GM12878 (cell line): Measurements from ENCODE around the gene GLOD5. TPM values are rescaled to one million over a fixed set of nuclear protein-coding genes. Genes with fewer than 3 reads are reported as not detected.

Source experiments
- ATAC-seq: fragments of 200-7000 bp; cut with Tn5 transposase; 3 replicates; pipeline ENCODE4 v1.9.1; 2020; ENCODE audit warnings: mild to moderate bottlenecking, moderate library complexity
- BruUV-seq: library from RNA; stranded (reverse); fragments of 400-500 nt; replicated peaks from 2 replicates; lab custom pipeline; 2021; lab: Mats Ljungman, UMichigan
- CTCF ChIA-PET: fragments of 300-600 bp; sonication (Branson Sonifier 250); formaldehyde crosslinking; extraction: SDS; loops from one replicate; lab custom pipeline; 2021; ENCODE audit warnings: inconsistent platforms; lab: Yijun Ruan, JAX
- POLR2A ChIA-PET: fragments of 350-600 bp; formaldehyde crosslinking; extraction: SDS; loops from one replicate; lab custom pipeline; 2021; ENCODE audit warnings: inconsistent platforms; lab: Charles Lee
- RAD21 ChIA-PET: fragments of 300-600 bp; sonication (Branson Sonifier 250); formaldehyde crosslinking; loops from one replicate; lab custom pipeline; 2023; ENCODE audit warnings: antibody characterized with exemption; ENCODE audit not compliant: unreplicated experiment; lab: Charles Lee
- SMC1A ChIA-PET: fragments of 300-600 bp; sonication (Branson Sonifier 250); formaldehyde crosslinking; loops from one replicate; lab custom pipeline; 2023; ENCODE audit not compliant: unreplicated experiment, uncharacterized antibody; lab: Charles Lee
- DNase-seq: peaks from one replicate; pipeline ENCODE4 v3.0.0-alpha.2; 2011; ENCODE audit warnings: low read depth, low spot score
- FAIRE-seq: peaks from 3 replicates; lab custom pipeline; 2011; peaks lifted over from hg19 to GRCh38; lab: Jason Lieb, UNC
- H2AFZ ChIP-seq: 2 replicates; pipeline ENCODE4 v1.6.0; 2011; ENCODE audit warnings: low read depth, low read length, control low read depth; ENCODE audit not compliant: control insufficient read depth
- H3K27ac ChIP-seq: 2 replicates; pipeline ENCODE4 v1.5.1; 2011; ENCODE audit warnings: control low read depth; ENCODE audit not compliant: control insufficient read depth, insufficient read depth
- H3K27me3 ChIP-seq, 2 experiments: replicated peaks in 1 of 2; 2 replicates each; pipeline versions ENCODE4 v1.6.0 to v1.6.1; 2011; ENCODE audit warnings: low read length in 1 of 2; ENCODE audit not compliant: control insufficient read depth in 2 of 2, insufficient read depth in 2 of 2
- H3K36me3 ChIP-seq, 2 experiments: 2 replicates each; pipeline ENCODE4 v1.5.1; 2011; ENCODE audit warnings: low read length in 1 of 2; ENCODE audit not compliant: control insufficient read depth in 2 of 2, insufficient read depth in 2 of 2
- H3K4me1 ChIP-seq: 2 replicates; pipeline ENCODE4 v1.6.1; 2011; ENCODE audit warnings: mild to moderate bottlenecking, low read length, moderate library complexity, mixed read lengths; ENCODE audit not compliant: control insufficient read depth, insufficient read depth
- H3K4me2 ChIP-seq: 2 replicates; pipeline ENCODE4 v1.6.0; 2011; ENCODE audit warnings: control low read depth; ENCODE audit not compliant: control insufficient read depth, insufficient read depth
- H3K4me3 ChIP-seq: fragments of 200-600 bp; sonication (generic); 2 replicates; pipeline ENCODE4 v1.5.1; 2016
- H3K79me2 ChIP-seq: 2 replicates; pipeline ENCODE4 v1.6.0; 2011; ENCODE audit warnings: low read length; ENCODE audit not compliant: control insufficient read depth, insufficient read depth
- H3K9ac ChIP-seq: 2 replicates; pipeline ENCODE4 v1.8.0; 2011; ENCODE audit warnings: low read length, control low read depth, mixed read lengths; ENCODE audit not compliant: control insufficient read depth, insufficient read depth
- H3K9me3 ChIP-seq: replicated peaks from 3 replicates; pipeline ENCODE4 v1.5.1; 2011; ENCODE audit warnings: mild to moderate bottlenecking, low read length; ENCODE audit not compliant: control insufficient read depth, insufficient read depth
- H4K20me1 ChIP-seq: 2 replicates; pipeline ENCODE4 v1.6.0; 2011; ENCODE audit not compliant: control insufficient read depth, insufficient read depth
- CBX5 ChIP-seq: sonication (generic); IDR thresholded peaks from 2 replicates; pipeline ENCODE4 v1.6.1; 2016; ENCODE audit warnings: low read depth, moderate library complexity, mild to moderate bottlenecking, inconsistent platforms
- CREB1 ChIP-seq: IDR thresholded peaks from 2 replicates; pipeline ENCODE4 v1.6.1; 2012; ENCODE audit warnings: low read depth, mild to moderate bottlenecking, inconsistent platforms
- EGR1 ChIP-seq, 2 experiments: IDR thresholded peaks; 1 replicate in 1 of 2; 2 replicates in 1 of 2; pipeline ENCODE4 v1.6.1; 2011 to 2012; ENCODE audit warnings: low read depth in 2 of 2, low read length in 2 of 2, borderline replicate concordance in 1 of 2, mild to moderate bottlenecking in 1 of 2, moderate library complexity in 1 of 2
- HDAC2 ChIP-seq: fragments of 200-600 bp; sonication (generic); IDR thresholded peaks from 2 replicates; pipeline ENCODE4 v1.6.1; 2017
- HSF1 ChIP-seq: fragments of 150-350 bp; IDR thresholded peaks from 2 replicates; pipeline ENCODE4 v1.6.1; 2014; ENCODE audit warnings: mild to moderate bottlenecking, low read depth, low read length
- KAT2A ChIP-seq: conservative IDR thresholded peaks from 2 replicates; pipeline ENCODE4 v1.6.1; 2011; ENCODE audit warnings: low read depth, low read length; ENCODE audit not compliant: control insufficient read depth
- KDM1A ChIP-seq: fragments of 200-600 bp; sonication (generic); IDR thresholded peaks from 2 replicates; pipeline ENCODE4 v1.6.1; 2016; ENCODE audit warnings: borderline replicate concordance
- NFIC ChIP-seq: IDR thresholded peaks from 2 replicates; pipeline ENCODE4 v1.6.1; 2012; ENCODE audit warnings: low read depth, mild to moderate bottlenecking, inconsistent platforms, low read length, moderate library complexity
- RELA ChIP-seq: fragments of 450-650 bp; IDR thresholded peaks from 2 replicates; pipeline ENCODE4 v1.8.0; 2014; ENCODE audit warnings: borderline replicate concordance; ENCODE audit not compliant: partially characterized antibody
- RELB ChIP-seq: fragments of 450-650 bp; IDR thresholded peaks from 2 replicates; pipeline ENCODE4 v1.6.1; 2017; ENCODE audit warnings: low read depth, mild to moderate bottlenecking, moderate library complexity
- SKIL ChIP-seq: fragments of 450-650 bp; IDR thresholded peaks from 2 replicates; pipeline ENCODE4 v1.6.1; 2017; ENCODE audit warnings: mild to moderate bottlenecking, low read depth, inconsistent platforms; ENCODE audit not compliant: poor library complexity, severe bottlenecking
- ZSCAN29 ChIP-seq: fragments of 450-650 bp; IDR thresholded peaks from 2 replicates; pipeline ENCODE4 v1.6.1; 2017; ENCODE audit warnings: mild to moderate bottlenecking, moderate library complexity
- whole genome bisulfite sequencing: methylation state at CpG from one replicate; pipeline ENCODE4 v1.1.6; 2016; ENCODE audit warnings: low lambda C conversion rate; ENCODE audit not compliant: insufficient replicate concordance, insufficient coverage; ENCODE audit errors: missing lambda C conversion rate; 5-methylcytosine and 5-hydroxymethylcytosine counted together
- in situ Hi-C: fragments of 300-500 bp; cut with MboI; formaldehyde crosslinking; loops from 9 replicates; pipeline ENCODE4 v1.14.3; 2018; ENCODE audit warnings: mixed read lengths
- intact Hi-C: fragments of 100-400 bp; cut with micrococcal nuclease; formaldehyde crosslinking; loops from one replicate; pipeline ENCODE4 v1.14.2; 2022; ENCODE audit not compliant: unreplicated experiment
- polyA plus RNA-seq, 11 experiments: library from polyadenylated mRNA; depleted of rRNA in 4 of 11; unstranded in 6 of 11; stranded (reverse) in 5 of 11; fragments of >200 nt; fragmentation: Nextera tagmentation in 4 of 11; fragmentation: Illumina TruSeq in 1 of 11; extraction: Ambion mirVana in 4 of 11; extraction: Trizol in 1 of 11; gene quantifications; 1 replicate in 1 of 11; 2 replicates in 10 of 11; pipeline versions ENCODE4 v1.2.1 to v1.2.3, GENCODE V29; 2011 to 2016; ENCODE audit warnings: inconsistent platforms in 2 of 11, missing spikeins in 2 of 11, low read depth in 1 of 11
- total RNA-seq, 4 experiments: library from RNA; depleted of rRNA in 3 of 4; stranded (reverse); fragments of >200 nt in 3 of 4; fragmentation: Illumina TruSeq in 1 of 4; extraction: Trizol in 1 of 4; gene quantifications; 2 replicates each; pipeline versions ENCODE4 v1.2.1 to v1.2.3, GENCODE V29; 2013 to 2021
- TF ChIP-seq, protein P1 (sequence below): IDR thresholded peaks from 2 replicates; pipeline ENCODE4 v1.6.1; 2012; ENCODE audit warnings: low read length, inconsistent platforms
- TF ChIP-seq, protein P2 (sequence below): fragments of 450-650 bp; IDR thresholded peaks from 2 replicates; pipeline ENCODE4 v1.6.1; 2018; ENCODE audit warnings: borderline replicate concordance, mild to moderate bottlenecking; ENCODE audit not compliant: partially characterized antibody

GLOD5 gene
- total and polyA plus RNA-seq, 10 of the 15 experiments (the other 5 are each of a cell fraction or from before 2014, with no cell fraction given), result not detected

GRCh38 chrX:48784726-48785125 is 23.2 kb downstream of the GLOD5 start:
- Histone ChIP-seq H3K4me3 (no peak overlapping the region), H3K27ac (no peak overlapping the region), H3K27me3 (no peaks in the 10 kb centered on the region), H3K4me2 (no peak overlapping the region), H3K4me1 (no peaks in the 10 kb centered on the region), H3K9ac (no peak overlapping the region), H3K36me3 (no peaks in the 10 kb centered on the region), H3K9me3 (no peaks in the 10 kb centered on the region), H4K20me1 (no peaks in the 10 kb centered on the region), H3K79me2 (no peaks in the 10 kb centered on the region), H2AFZ (no peak overlapping the region)
- in situ Hi-C loops, result no loop called here
- no TSS peak for BruUV-seq
- TF ChIP-seq CREB1, result no peak
- no peak for TF ChIP-seq CBX5
- TF ChIP-seq KAT2A, result no peak
- TF ChIP-seq KDM1A, result no peak
- TF ChIP-seq HDAC2, result no peak
- TF ChIP-seq ZSCAN29, result no peak
- no peak for TF ChIP-seq RELA
- TF ChIP-seq SKIL, result no peak
- TF ChIP-seq, protein P1, sequence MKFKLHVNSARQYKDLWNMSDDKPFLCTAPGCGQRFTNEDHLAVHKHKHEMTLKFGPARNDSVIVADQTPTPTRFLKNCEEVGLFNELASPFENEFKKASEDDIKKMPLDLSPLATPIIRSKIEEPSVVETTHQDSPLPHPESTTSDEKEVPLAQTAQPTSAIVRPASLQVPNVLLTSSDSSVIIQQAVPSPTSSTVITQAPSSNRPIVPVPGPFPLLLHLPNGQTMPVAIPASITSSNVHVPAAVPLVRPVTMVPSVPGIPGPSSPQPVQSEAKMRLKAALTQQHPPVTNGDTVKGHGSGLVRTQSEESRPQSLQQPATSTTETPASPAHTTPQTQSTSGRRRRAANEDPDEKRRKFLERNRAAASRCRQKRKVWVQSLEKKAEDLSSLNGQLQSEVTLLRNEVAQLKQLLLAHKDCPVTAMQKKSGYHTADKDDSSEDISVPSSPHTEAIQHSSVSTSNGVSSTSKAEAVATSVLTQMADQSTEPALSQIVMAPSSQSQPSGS, result no peak
- no peak for TF ChIP-seq HSF1
- TF ChIP-seq, protein P2, sequence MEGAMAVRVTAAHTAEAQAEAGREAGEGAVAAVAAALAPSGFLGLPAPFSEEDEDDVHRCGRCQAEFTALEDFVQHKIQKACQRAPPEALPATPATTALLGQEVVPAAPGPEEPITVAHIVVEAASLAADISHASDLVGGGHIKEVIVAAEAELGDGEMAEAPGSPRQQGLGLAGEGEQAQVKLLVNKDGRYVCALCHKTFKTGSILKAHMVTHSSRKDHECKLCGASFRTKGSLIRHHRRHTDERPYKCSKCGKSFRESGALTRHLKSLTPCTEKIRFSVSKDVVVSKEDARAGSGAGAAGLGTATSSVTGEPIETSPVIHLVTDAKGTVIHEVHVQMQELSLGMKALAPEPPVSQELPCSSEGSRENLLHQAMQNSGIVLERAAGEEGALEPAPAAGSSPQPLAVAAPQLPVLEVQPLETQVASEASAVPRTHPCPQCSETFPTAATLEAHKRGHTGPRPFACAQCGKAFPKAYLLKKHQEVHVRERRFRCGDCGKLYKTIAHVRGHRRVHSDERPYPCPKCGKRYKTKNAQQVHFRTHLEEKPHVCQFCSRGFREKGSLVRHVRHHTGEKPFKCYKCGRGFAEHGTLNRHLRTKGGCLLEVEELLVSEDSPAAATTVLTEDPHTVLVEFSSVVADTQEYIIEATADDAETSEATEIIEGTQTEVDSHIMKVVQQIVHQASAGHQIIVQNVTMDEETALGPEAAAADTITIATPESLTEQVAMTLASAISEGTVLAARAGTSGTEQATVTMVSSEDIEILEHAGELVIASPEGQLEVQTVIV, result no peak
- TF ChIP-seq RELB, result no peak
- TF ChIP-seq EGR1 (IDR thresholded peaks at IDR 0.05; ENCODE audit: borderline replicate concordance in 1 of 2, low read depth in 2 of 2, low read length in 2 of 2), result no peak
- TF ChIP-seq NFIC, result no peak
- ChIA-PET RAD21 (no interaction called here), POLR2A (no interaction called here), SMC1A (no interaction called here), CTCF (no interaction called here)
- WGBS, result 3% methylated on average over 3 of the region's 3 CpGs
- intact Hi-C loops, result no loop called here
- no peak for DNase-seq
- no peak for ATAC-seq
- no peak for FAIRE-seq
